ENCODE measurements around the gene TLK1.

The TLK1 gene

DNA sequence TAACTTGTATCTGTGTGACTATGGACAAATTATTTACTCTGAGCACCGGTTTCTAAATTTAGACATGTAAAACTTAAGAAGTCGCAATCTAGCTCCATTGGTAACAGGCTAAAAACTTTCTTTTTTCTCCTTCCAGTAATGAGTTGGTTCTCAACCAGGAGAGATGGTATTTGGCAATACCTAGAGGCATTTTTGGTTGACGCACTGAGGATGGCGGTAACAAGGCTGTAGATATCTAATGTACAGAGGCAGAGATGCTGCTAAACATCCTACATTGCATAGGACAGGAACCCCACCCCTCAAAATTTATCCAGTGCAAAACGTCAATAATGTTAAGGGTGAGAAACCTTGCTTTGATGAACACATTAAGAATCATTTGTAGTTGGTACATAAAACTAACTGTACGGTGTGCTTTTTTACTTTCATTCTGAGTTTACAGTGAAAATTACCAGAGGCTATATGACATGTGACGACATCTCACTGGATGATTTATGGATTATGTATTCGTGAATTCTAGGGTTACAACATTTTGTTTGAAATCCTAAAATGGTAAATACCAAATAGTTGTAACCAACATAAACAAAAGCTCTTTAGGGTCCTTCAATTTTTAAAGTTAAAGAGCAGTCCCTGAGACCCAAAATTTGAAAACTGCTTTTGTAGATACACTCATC lies 91.3 kb downstream of the TLK1 start:
- TF ChIP-seq, protein P1, sequence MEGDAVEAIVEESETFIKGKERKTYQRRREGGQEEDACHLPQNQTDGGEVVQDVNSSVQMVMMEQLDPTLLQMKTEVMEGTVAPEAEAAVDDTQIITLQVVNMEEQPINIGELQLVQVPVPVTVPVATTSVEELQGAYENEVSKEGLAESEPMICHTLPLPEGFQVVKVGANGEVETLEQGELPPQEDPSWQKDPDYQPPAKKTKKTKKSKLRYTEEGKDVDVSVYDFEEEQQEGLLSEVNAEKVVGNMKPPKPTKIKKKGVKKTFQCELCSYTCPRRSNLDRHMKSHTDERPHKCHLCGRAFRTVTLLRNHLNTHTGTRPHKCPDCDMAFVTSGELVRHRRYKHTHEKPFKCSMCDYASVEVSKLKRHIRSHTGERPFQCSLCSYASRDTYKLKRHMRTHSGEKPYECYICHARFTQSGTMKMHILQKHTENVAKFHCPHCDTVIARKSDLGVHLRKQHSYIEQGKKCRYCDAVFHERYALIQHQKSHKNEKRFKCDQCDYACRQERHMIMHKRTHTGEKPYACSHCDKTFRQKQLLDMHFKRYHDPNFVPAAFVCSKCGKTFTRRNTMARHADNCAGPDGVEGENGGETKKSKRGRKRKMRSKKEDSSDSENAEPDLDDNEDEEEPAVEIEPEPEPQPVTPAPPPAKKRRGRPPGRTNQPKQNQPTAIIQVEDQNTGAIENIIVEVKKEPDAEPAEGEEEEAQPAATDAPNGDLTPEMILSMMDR (IDR thresholded peaks at IDR 0.05; ENCODE audit: borderline replicate concordance, insufficient read depth, low read depth, low read length) = no peak
- H3K4me3 ChIP-seq (ENCODE audit: low read depth, low read length) = no peak overlapping the region

DNA sequence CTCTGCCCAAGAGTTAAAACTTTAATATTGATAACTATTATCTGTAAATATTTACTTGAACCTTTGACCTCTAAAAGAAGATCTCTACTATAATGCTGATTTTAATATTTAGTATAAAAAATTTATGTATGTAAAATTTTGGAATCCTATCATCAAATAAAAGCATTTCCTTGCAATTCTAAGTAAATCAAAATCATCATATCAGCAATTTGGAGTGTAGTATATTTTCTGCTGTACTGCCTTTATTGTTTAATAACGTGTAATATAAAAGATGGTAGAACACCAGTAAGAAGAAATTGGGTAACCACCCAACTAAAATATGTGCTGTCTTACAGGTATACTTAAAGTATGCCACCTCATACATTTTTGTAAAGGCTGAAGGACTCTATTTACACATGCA lies 94.6 kb downstream of the TLK1 start:
- TF ChIP-seq, protein P1 (IDR thresholded peaks at IDR 0.05; ENCODE audit: borderline replicate concordance, insufficient read depth, low read depth, low read length) = no peak

DNA sequence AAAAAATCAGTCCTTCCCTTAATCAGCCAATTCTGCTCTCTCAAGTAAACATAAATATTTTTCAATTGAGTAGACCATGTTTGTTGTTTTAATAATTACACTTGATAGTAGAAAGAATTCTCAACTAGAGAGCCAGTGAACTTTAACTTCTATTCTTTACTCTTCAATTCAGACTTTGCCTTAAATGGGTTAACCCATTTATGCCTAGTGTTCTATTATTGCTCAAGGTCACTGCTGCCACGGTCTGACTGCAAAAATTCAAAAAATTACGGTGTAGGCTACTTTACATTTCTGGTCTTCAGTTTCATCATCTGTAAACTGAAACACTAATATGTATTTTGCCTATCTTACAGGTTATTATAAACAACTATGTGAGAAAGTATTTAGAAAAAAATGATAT lies 103.1 kb downstream of the TLK1 start:
- TF ChIP-seq, protein P1 (IDR thresholded peaks at IDR 0.05; ENCODE audit: borderline replicate concordance, insufficient read depth, low read depth, low read length) = no peak

More for the DNA sequence above, 94.6 kb downstream of the TLK1 start:
- H3K4me3 ChIP-seq (ENCODE audit: low read depth, low read length) = no peak overlapping the region

DNA sequence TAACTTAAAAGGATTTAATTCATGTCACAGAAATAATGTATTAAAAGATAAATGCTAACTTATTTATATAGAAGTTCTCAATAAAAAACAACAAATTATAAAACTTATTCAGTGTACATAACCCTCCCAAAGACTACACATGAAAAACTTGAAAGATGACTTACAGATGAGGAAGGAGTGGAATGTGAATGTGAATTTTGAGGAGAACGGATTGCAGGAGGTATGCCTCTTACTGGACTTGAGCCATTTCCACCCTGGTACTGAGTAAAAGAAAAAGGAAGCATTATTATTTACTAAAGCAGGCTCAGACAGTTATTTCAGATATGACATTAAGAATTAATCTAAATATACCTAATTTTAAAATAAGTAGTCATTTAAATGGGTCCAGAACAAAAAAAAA lies 104.4 kb downstream of the TLK1 start:
- TF ChIP-seq, protein P1 (IDR thresholded peaks at IDR 0.05; ENCODE audit: borderline replicate concordance, insufficient read depth, low read depth, low read length) = no peak

More for the DNA sequence above, 103.1 kb downstream of the TLK1 start:
- H3K4me3 ChIP-seq (ENCODE audit: low read depth, low read length) = no peak overlapping the region

DNA sequence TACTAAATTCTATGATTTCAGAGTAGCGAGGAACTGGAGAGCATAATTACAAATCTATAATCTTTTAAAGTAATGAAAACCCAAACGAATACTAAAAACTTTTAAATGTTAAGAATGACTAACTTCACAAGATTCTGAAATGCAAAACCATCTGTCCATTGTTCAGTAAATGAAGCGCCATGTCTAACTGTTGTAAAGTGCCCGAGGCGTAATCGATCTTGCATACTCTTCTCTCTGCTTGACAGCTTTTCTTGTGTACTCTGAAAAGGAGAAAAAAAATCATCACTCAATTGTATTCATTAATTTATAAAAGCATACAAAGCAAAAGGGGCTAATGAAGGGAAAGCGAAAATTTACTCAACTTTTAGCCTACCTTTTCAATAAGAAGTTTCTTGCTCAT lies 111.0 kb downstream of the TLK1 start:
- TF ChIP-seq, protein P1 (IDR thresholded peaks at IDR 0.05; ENCODE audit: borderline replicate concordance, insufficient read depth, low read depth, low read length) = no peak
- no peak overlapping the region for H3K4me3 ChIP-seq (ENCODE audit: low read depth, low read length)

More for the DNA sequence above, 104.4 kb downstream of the TLK1 start:
- H3K4me3 ChIP-seq (ENCODE audit: low read depth, low read length) = no peak overlapping the region

DNA sequence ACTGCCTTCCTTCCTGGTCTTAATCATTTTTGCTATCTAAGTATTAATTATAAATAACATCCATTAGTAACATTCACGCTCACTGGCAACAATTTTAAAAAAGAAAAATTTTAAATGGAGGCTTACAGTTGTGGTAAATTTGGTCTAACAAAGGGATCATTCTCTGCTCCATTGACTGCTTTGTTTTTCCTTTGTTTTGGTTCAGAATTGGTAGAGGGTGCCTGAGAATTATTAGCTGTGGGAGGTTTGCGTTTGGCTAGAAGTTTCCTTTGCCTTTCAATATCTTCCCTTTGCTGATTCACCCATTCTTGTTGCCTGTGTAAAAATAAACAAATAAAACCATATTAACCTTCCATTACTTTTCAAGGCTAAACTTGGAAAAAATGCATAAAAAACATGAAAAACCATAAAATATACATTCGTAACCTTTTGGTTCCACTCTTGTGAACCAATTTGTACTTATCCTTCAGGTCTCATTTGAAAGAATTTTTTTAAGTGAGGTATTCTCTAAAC lies 114.6 kb downstream of the TLK1 start:
- TF ChIP-seq, protein P1 (IDR thresholded peaks at IDR 0.05; ENCODE audit: borderline replicate concordance, insufficient read depth, low read depth, low read length) = no peak
- no peak overlapping the region for H3K4me3 ChIP-seq (ENCODE audit: low read depth, low read length)

DNA sequence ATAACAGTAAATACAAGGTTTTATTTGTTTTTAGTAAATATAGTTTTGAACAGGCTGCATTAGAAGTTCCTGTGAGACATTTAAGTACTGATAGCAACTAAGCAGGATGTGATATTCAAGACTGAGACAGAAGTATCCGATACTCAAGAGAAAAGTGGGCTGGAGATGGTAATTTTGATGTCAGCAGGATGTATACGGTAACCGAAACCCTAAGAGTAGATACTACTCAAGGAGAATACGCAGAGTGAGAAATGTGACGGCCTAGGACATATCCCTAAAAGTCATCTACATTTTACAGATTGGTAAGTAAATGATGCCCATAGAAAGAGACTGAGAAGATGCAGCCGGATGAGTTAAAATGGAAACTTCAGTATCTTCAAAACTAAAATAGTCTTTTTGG lies 116.3 kb downstream of the TLK1 start:
- H3K4me3 ChIP-seq (ENCODE audit: low read depth, low read length) = no peak overlapping the region
- TF ChIP-seq, protein P1 (IDR thresholded peaks at IDR 0.05; ENCODE audit: borderline replicate concordance, insufficient read depth, low read depth, low read length) = no peak
